ENCODE results near the gene CASP10.

CASP10 gene

DNA sequence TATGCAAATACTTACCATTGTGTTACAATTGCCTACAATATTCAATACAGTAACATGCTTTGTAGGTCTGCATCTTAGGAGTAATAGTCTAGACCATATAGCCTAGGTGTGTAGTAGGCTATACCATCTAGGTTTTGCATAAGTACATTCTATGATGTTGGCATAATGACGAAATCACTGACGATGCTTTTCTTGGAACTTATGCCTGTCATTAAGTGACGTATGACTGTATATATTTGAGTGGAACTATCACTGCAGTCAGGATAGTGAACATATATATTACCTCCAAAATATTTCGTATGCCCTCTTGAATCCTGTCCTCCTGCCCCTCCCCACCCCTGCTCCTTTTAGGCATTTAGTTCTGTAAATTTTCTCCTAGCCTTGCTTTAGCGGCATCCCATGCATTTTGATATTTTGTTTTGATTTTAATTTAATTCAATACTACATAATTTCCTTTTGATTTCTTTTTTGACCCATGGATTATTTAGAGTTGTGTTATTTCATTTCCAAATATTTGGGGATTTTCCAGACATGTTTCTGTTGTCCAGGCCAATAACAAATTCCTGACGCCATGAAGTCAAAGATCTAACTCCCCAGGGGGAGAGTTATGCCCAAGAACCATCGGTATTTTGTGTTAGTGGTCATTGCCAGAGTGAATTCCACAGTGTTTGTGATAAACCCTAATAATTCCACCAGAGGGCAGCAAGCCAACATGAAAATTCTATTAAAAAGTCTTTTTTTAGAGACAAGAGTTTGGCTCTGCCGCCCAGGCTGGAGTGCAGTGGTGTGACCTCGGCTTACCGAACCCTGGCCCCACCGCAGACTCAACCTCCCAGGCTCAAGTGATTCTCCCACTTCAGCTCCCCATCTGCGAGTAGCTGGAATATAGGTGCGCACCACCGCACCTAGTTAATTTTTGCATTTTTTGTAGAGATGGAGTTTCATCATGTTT is 53.2 kb downstream of the CASP10 start:
- peak; percentile 55 to 64 for DNase-seq

DNA sequence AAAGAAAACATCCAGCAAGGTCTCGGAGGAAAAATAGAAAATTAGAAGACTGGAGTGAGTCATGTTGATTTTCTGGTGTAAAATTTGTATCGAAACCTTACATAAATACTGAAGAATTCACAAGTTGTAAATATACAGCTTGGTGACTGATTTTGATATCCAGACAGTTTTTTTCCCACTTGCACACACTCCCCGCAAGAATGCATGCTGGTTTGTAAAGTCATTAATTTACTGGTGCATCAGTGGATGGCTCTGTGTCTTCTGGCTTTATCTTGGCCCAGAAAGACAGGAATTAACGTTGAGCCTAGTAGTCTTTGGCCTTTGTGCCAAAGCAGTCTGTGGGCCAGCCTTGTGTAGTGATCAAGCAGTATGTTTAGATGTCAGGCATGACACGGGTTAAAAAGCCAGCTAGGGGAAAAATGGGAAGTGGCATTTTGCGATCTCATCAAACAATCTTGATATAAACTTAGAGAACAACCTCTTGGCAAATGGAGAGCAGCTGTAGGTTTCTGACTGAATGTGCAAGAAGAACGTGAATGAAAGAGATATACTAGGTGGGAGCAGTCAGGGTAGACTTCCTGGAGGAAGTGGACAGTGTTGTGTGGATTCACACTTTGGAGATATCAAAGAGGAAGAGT is 54.7 kb downstream of the CASP10 start:
- DNase-seq, result peak in 1 of 2 experiments; percentile 15

DNA sequence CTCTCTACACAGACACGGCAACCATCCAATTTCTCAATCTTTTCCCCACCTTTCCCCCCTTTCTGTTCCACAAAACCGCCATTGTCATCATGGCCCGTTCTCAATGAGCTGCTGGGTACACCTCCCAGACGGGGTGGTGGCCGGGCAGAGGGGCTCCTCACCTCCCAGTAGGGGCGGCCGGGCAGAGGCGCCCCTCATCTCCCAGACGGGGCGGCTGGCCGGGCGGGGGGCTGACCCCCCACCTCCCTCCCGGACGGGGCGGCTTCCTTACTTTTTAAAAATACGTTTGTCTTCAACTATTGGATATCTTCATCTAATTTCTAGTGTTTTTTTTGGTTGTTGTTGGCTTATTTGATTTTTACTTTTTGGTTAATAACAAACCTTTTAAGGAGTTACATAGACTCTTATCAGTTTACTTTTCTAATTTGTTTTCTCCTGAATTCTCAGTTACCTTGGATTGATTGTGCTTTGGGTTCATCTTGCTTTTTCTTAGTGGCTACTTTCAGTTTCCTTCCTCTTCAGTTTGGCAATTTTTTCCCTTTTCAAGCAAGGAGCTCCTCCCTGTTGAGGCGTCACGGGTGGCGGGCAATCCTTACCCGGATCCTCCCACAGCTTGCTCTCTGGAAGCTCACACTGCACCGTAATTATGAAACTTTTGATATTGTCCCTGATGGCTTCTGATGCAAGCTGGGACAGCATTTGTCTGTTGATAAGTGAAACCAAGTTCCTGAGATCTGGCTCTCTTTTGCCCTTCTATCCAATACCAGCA is 56.4 kb downstream of the CASP10 start:
- DNase-seq, result peak in 1 of 2 experiments; percentile 34

DNA sequence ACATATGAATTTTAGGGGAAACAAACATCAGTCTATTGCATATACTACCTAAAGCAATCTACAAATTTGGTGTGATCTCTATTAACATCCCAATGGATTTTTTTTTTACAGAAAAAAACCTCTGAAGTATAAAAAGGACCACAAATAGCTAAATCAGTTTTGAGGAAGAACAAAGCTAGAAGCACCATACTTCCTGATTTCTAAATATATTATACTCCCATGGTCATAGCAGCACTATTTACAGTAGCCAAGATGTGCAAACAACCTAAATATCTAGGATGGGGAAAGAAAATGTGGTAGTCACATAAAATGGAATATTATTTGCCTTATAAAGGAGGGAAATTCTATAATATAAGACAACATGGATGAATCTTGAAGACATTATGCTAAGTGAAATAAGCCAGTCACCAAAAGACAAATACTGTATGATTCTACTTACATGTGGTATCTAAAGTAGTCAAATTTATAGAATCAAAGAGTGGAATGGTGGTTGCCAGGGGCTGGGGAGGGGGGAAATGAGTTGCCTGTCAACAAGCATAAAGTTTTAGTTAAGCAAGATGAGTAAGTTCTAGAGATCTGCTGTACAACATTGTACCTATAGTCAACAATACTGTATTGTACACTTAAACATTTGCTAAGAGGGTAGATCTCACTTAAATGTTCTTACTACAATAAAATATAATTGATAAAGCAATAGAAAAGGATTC is 59.8 kb downstream of the CASP10 start:
- peak in 1 of 2 experiments; percentile 12 for DNase-seq

DNA sequence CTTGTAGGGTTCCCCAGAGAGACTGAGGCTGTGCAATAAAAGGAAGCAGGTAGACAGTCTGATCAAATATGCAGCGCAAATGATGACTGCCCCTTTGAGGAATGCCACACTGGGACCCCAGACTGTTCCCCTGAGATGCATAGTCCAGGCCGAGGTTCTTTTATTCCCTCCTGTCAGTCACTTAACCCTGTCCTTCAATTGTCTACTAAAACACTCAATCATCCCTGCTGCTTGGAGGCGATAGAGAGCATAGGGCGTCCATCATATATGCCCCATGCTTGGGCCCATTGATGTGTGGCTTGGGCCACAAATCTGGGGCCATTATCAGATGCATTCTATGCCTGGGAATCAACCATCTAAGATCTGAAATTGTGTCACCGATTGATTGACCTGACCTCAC is 61.9 kb downstream of the CASP10 start:
- DNase-seq, result peak in 1 of 2 experiments; percentile 14

DNA sequence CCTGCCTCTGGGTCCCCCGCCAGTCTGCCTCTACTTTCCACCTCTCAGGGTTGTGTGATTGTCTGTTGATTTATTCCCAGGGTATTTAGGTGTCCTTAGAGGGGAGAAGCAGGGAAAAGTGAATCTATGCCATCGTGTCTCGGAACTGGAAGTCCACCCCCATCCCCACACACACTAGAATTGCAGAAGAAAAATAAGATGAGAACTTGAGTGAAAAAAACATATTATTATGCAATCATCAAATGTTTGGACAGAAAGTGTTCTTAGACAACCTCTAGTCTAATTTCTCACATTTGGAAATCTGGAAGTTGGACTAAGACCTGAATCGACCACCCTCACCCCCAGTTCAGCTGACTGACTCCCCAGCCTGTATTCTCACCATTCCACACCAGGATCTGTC is 63.3 kb downstream of the CASP10 start:
- no peak for DNase-seq

DNA sequence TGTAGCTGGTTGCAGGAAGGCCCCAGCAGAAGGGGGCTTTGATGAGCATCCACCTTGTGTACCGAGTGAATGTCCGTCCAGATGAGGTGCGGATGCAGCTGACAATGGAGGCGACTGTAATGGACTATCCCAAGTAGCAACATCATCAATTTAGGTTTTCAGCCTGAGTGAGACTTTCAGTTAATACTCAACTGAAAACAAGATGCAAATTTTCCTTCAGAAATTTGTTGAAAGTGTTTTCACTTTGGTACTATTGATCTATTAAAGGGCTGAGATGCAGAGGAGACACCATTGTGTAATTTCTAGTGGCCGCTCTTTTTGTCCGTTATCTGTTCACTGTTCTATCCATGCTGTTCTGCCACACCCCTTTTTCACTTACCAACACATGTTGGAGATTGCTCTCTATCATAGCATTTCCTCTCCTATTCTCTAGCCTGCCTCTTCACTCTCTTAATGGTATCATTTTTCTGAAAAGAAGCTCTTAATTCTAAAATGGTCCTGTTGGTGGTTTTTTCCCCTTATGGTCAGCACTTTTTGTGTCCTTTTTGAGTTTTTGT is 65.4 kb downstream of the CASP10 start:
- DNase-seq, result no peak

DNA sequence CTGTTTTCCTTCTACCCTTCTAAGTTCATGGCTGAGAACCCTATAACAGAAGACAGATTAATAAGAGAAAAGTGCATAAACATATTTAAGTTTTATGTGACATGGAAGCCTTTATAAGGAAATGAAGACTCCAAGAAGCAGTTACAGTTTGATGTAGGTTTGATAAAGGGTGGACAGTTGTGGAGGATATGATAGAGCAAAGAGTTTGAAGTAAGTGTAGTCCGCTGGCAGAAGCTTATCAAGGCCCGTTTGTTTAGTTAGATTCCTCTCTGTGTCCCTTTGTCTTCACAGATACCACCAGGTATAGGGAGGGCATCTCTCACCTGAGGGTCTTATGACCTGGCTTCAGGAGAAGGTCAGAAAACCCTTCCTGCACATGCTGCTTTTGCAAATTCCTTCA is 66.9 kb downstream of the CASP10 start:
- DNase-seq, result peak in 1 of 2 experiments; percentile 10

DNA sequence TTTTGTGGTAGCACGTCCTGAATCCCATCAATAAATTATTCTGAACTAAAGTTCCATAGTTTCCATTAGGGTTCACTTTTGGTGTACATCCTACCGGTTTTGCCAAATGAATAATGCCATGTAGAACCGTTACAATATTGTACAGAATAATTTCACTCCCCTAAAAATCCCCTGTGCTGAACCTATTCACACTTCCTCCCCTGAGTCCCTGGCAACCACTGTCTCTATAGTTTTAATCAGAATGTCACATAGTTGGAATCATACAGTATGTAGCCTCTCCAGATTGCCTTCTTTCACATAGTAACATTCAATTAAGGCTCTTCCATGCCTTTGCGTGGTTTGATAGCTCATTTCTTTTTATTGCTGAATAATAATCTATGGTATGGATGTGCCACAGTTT is 67.8 kb downstream of the CASP10 start:
- DNase-seq, result no peak

DNA sequence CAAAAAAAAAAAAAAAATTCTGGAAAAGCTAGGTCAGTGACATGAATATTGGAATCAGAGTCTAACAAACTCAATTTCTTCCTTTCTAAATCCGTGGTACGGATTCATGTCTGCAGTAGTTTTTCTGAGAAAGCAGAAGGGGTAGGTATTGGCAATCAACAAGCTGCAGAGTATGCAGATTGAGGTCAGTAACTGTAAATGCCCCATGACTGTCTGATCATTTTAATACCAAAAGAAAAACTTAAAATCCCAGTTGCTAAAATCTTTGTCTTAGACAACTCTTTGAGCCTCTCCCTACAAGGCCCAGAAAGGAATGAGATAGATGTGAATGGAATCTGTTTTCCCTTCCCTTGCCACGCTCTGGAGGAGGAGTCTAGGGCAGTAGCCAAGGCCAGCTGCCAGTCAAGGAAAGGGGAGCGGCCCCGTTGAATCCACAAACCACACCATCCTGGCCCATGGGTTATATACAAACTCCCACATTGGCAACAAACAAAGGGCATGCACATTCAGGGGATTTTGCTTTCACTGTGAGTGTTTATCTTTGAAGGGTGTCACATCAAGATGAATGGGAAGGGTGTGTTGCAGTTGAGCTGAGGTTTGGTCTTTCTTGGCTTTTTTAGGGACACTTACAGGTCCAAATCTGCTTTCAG is 71.3 kb downstream of the CASP10 start:
- peak in 1 of 2 experiments; percentile 23 for DNase-seq

DNA sequence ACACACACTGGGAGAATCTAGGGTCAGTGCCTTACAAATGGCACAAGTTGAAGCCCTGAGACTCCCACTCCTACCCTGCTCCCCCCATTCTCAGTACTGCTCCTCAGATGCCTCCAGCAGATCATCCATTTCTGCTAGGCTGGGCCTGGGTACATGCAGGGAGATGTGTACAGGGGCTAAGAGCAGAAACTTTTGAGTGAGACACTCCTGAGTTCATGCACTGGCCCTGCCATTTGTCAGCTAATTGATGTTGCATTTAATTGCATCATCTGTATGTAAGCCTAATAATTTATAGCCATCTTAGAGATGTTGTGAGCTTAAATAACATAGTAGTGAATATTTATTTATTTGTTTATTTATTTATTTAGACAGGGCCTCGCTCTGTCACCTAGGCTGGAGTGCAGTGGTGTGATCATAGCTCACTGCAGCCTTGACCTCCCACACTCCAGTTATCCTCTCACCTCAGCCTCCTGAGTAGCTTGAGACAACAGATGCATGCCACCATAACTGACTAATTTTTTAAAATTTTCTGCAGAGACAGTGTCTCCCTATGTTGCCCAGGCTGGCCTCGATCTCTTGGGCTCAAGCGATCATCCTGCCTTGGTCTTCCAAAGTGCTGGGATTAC is 72.6 kb downstream of the CASP10 start:
- DNase-seq, result peak in 1 of 2 experiments; percentile 15

DNA sequence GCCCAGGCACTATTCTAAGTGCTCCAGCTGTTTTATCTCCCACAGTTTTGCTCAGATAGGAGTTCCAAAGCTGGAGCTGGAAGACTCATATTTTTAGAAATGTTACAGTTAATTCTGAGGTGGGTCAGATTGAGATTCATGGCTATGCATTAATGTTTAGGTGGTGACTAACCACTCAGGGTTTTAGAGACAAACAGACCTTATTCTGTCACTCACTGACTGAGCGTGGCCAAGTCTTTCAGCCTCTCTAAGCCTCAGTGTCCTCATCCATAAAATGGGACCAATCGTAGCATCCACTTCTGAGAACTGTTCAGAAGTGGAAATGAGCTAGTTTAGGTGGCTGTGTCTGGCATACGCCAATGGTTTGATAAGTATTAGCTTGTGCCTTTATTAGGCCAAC is 73.1 kb downstream of the CASP10 start:
- peak in 1 of 2 experiments; percentile 12 for DNase-seq

DNA sequence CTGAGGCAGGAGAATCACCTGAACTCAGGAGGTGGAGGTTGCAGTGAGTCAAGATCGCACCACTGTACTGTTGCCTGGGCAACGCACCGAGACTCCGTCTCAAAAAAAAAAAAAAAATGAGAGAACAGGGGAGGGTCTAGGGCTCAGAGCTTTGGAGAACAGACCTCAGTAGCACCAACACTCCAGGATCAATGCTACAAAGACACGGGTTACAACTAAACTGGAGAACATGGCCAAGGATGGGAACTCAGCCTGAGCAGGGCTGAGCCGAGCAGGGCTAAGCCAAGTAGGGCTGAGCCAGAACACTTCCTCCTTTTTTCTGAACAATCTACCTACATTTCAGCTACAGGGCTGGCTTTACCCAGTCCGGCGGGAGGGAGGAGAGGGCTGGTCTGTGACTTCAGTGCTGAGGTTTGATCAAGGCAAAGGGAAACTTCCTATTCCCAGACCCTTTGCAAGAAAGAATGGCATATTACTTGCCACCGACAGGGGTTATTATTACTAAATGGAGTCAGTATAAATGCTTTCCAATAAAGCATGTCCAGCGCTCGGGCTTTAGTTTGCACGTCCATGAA is 74.5 kb downstream of the CASP10 start:
- peak; percentile 56 to 64 for DNase-seq

DNA sequence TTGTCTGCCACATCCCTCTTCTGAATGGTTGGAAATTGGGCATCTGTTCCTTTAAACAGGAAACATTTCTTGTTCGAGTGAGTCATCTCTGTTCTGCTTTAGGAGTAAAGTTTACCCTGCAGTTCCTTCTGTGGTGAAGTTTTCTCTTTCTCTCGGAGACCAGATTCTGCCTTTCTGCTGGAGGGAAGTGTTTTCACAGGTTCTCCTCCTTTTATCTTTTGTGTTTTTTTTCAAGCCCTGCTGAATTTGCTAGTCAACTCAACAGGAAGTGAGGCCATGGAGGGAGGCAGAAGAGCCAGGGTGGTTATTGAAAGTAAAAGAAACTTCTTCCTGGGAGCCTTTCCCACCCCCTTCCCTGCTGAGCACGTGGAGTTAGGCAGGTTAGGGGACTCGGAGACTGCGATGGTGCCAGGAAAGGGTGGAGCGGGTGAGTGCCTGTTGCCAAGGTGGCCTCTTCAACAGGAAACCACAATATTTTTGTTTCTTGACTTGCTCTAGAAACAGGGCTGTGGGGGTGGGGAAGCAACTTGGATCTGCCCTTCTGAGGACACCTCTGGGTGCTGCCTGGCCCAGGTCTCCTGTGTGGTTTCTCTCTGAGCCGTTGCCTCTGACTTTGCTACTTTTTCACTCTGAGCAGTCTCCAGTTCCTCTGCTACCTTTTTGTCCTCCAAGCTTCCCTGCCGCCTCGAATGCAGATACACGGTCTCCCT is 75.2 kb downstream of the CASP10 start:
- DNase-seq, result peak; percentile 91

DNA sequence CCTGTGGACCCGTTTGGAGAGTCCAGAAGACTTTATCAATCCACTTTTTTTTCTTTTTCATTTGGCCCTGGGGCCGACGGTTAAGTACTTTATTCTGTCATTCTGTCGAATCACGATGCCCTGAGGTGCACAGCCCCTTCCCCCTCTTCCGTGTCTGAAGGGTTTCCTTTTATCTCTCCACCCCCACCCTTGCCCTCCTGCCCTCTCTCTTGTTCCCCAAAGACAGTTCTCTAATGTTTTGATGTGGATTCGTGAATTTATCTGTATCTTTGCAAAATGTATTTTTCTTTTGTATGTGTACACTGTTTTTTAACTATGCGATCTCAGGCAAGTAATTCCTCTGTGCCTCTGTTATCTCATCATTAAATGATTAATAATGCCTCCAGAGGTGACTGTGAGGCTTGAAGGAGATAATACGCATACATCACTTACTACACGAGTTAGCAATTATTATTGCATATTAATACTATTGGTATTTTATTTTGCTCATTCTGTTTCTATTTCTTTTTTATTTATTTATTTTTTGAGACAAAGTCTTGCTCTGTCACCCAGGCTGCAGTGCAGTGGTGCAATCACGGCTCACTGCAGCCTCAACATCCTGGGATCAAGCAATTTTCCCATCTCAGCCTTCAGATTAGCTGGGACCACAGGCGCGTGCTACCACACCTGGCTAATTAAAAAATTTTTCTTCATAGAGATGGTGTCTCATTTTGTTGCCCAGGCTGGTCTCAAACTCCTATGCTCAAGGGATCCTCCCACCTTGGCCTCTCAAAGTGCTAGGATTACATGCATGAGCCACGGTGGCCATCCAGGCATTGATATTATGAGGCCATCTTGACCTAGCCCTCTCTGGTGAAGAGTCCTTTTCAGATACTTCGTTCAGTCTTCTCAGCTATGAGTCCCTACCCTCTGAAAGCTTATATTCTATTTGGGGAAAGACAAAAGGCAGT is 76.0 kb downstream of the CASP10 start:
- DNase-seq, result no peak

DNA sequence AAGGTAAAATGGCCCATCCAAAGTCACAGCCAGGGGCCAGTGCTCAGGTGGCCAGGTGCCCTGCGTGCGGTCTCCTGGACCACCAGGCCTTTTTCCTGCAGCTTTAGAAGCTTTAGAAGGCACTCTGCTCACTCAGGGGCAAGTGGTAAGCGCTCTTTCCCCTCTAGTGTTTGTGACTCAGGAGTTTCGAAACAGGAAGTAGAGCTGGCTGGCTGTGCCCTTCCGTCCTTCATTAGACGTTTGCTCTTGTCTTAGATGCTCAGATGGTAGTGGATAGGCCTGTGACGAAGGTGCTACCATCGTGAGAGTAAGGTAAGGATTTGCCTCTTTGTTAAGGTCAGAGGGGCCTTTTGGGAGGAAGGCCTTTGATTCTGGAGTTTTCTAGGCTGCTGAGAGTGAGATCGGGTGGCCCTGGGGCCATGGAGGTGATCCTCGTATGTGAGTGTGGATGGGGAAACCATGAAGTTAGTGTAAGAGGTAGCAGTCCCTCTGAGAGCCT is 77.4 kb downstream of the CASP10 start, which contains the start of gene CASP8:
Gene CASP8, plus strand, starts transcription at position 235 of the 499 bp plus-strand sequence. CDS start 5,951 bp downstream, outside the sequence.
- DNase-seq, result peak; percentile 73 to 74

DNA sequence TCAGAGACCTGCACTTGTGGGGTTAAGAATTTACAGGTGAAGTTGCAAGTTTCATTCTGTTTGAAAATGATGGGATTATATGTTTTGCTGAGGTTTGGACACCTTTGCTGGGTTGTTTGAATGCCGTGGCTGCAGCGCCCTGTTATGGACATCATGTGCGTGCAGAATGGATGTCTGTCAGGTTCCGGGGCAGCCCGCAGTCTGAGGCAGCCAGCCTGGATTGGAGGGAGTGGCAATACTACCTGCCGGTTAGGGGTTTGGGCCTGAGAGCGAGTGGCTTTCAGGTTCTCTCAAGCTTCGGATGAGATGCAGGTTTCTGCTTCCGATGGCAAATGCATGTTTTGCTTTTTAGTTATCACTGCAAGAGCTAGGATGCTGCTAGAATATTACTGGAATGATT is 78.5 kb downstream of the CASP10 start:
- DNase-seq, result peak; percentile 65 to 71

DNA sequence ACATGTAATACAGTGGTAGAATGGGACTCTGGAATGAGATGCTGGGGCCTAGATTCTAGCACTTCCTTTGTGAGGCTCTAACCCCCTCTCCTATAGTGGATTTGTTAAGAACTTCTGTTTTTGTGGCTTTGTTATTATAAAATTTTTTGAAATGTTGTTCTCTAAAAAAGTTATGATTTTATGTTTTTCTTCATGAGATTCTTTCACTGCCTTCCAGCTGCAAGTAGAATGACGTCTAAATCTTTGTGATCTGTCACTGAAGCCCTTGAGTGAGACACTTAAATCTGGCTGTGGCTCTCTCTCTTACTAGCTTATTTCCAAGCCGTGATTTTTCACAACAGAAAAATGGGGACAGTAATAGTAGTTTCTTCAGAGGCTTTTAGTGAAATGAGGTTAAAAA is 79.0 kb downstream of the CASP10 start:
- no peak for DNase-seq

DNA sequence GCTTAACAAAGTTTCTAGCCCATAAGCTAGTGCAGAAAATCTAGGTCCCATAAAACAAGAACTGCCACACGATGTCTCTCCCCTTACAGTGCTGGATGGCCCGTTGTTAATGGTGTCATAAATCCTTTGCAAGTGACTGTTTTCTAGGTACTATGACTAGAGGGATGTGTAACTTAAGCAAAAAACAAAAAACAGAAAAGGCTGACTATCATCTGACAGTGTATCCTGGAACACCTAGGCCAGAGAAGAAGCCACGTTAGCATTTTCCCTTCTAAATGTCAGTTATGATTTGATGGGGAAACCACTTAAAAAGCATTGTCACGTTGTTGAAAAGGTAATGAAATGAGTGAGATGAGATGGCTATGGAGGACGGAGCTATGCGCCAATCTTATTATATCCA is 79.8 kb downstream of the CASP10 start:
- DNase-seq, result no peak
